GM12878 (cell line): ENCODE measurements around the gene ULK1. TPM values are rescaled to one million over a fixed set of nuclear protein-coding genes. Genes with fewer than 3 reads are reported as not detected.

Experiments
- ATAC-seq: fragments of 200-7000 bp; cut with Tn5 transposase; 3 replicates; pipeline ENCODE4 v1.9.1; 2020; ENCODE audit warnings: mild to moderate bottlenecking, moderate library complexity
- BruUV-seq: library from RNA; stranded (reverse); fragments of 400-500 nt; replicated peaks from 2 replicates; lab custom pipeline; 2021; lab: Mats Ljungman, UMichigan
- CTCF ChIA-PET: fragments of 300-600 bp; sonication (Branson Sonifier 250); formaldehyde crosslinking; extraction: SDS; loops from one replicate; lab custom pipeline; 2021; ENCODE audit warnings: inconsistent platforms; lab: Yijun Ruan, JAX
- POLR2A ChIA-PET: fragments of 350-600 bp; formaldehyde crosslinking; extraction: SDS; loops from one replicate; lab custom pipeline; 2021; ENCODE audit warnings: inconsistent platforms; lab: Charles Lee
- RAD21 ChIA-PET: fragments of 300-600 bp; sonication (Branson Sonifier 250); formaldehyde crosslinking; loops from one replicate; lab custom pipeline; 2023; ENCODE audit warnings: antibody characterized with exemption; ENCODE audit not compliant: unreplicated experiment; lab: Charles Lee
- SMC1A ChIA-PET: fragments of 300-600 bp; sonication (Branson Sonifier 250); formaldehyde crosslinking; loops from one replicate; lab custom pipeline; 2023; ENCODE audit not compliant: unreplicated experiment, uncharacterized antibody; lab: Charles Lee
- DNase-seq: peaks from one replicate; pipeline ENCODE4 v3.0.0-alpha.2; 2011; ENCODE audit warnings: low read depth, low spot score
- FAIRE-seq: peaks from 3 replicates; lab custom pipeline; 2011; peaks lifted over from hg19 to GRCh38; lab: Jason Lieb, UNC
- H2AFZ ChIP-seq: 2 replicates; pipeline ENCODE4 v1.6.0; 2011; ENCODE audit warnings: low read depth, low read length, control low read depth; ENCODE audit not compliant: control insufficient read depth
- H3K27ac ChIP-seq: 2 replicates; pipeline ENCODE4 v1.5.1; 2011; ENCODE audit warnings: control low read depth; ENCODE audit not compliant: control insufficient read depth, insufficient read depth
- H3K27me3 ChIP-seq, 2 experiments: replicated peaks in 1 of 2; 2 replicates each; pipeline versions ENCODE4 v1.6.0 to v1.6.1; 2011; ENCODE audit warnings: low read length in 1 of 2; ENCODE audit not compliant: control insufficient read depth in 2 of 2, insufficient read depth in 2 of 2
- H3K36me3 ChIP-seq, 2 experiments: 2 replicates each; pipeline ENCODE4 v1.5.1; 2011; ENCODE audit warnings: low read length in 1 of 2; ENCODE audit not compliant: control insufficient read depth in 2 of 2, insufficient read depth in 2 of 2
- H3K4me1 ChIP-seq: 2 replicates; pipeline ENCODE4 v1.6.1; 2011; ENCODE audit warnings: mild to moderate bottlenecking, low read length, moderate library complexity, mixed read lengths; ENCODE audit not compliant: control insufficient read depth, insufficient read depth
- H3K4me2 ChIP-seq: 2 replicates; pipeline ENCODE4 v1.6.0; 2011; ENCODE audit warnings: control low read depth; ENCODE audit not compliant: control insufficient read depth, insufficient read depth
- H3K4me3 ChIP-seq: fragments of 200-600 bp; sonication (generic); 2 replicates; pipeline ENCODE4 v1.5.1; 2016
- H3K79me2 ChIP-seq: 2 replicates; pipeline ENCODE4 v1.6.0; 2011; ENCODE audit warnings: low read length; ENCODE audit not compliant: control insufficient read depth, insufficient read depth
- H3K9ac ChIP-seq: 2 replicates; pipeline ENCODE4 v1.8.0; 2011; ENCODE audit warnings: low read length, control low read depth, mixed read lengths; ENCODE audit not compliant: control insufficient read depth, insufficient read depth
- H3K9me3 ChIP-seq: replicated peaks from 3 replicates; pipeline ENCODE4 v1.5.1; 2011; ENCODE audit warnings: mild to moderate bottlenecking, low read length; ENCODE audit not compliant: control insufficient read depth, insufficient read depth
- H4K20me1 ChIP-seq: 2 replicates; pipeline ENCODE4 v1.6.0; 2011; ENCODE audit not compliant: control insufficient read depth, insufficient read depth
- MLLT1 ChIP-seq: fragments of 450-650 bp; IDR thresholded peaks from 2 replicates; pipeline ENCODE4 v1.6.1; 2016; ENCODE audit warnings: mild to moderate bottlenecking
- NBN ChIP-seq: fragments of 450-650 bp; IDR thresholded peaks from 2 replicates; pipeline ENCODE4 v1.6.1; 2016
- POLR2AphosphoS2 ChIP-seq: IDR thresholded peaks from 2 replicates; pipeline ENCODE4 v1.6.1; 2011; ENCODE audit warnings: low read depth, mild to moderate bottlenecking, low read length, improper control_type of control experiment, moderate library complexity
- POLR2AphosphoS5 ChIP-seq: IDR thresholded peaks from 2 replicates; pipeline ENCODE4 v1.6.1; 2011; ENCODE audit warnings: mild to moderate bottlenecking, low read length, inconsistent platforms
- TCF3 ChIP-seq: IDR thresholded peaks from 2 replicates; pipeline ENCODE4 v1.6.1; 2012; ENCODE audit warnings: low read depth, mild to moderate bottlenecking, low read length, borderline replicate concordance; ENCODE audit not compliant: insufficient read depth
- WGBS: methylation state at CpG from one replicate; pipeline ENCODE4 v1.1.6; 2016; ENCODE audit warnings: low lambda C conversion rate; ENCODE audit not compliant: insufficient replicate concordance, insufficient coverage; ENCODE audit errors: missing lambda C conversion rate; 5-methylcytosine and 5-hydroxymethylcytosine counted together
- in situ Hi-C: fragments of 300-500 bp; cut with MboI; formaldehyde crosslinking; loops from 9 replicates; pipeline ENCODE4 v1.14.3; 2018; ENCODE audit warnings: mixed read lengths
- intact Hi-C: fragments of 100-400 bp; cut with micrococcal nuclease; formaldehyde crosslinking; loops from one replicate; pipeline ENCODE4 v1.14.2; 2022; ENCODE audit not compliant: unreplicated experiment
- polyA plus RNA-seq, 11 experiments: library from polyadenylated mRNA; depleted of rRNA in 4 of 11; unstranded in 6 of 11; stranded (reverse) in 5 of 11; fragments of >200 nt; fragmentation: Nextera tagmentation in 4 of 11; fragmentation: Illumina TruSeq in 1 of 11; extraction: Ambion mirVana in 4 of 11; extraction: Trizol in 1 of 11; gene quantifications; 1 replicate in 1 of 11; 2 replicates in 10 of 11; pipeline versions ENCODE4 v1.2.1 to v1.2.3, GENCODE V29; 2011 to 2016; ENCODE audit warnings: inconsistent platforms in 2 of 11, missing spikeins in 2 of 11, low read depth in 1 of 11
- total RNA-seq, 4 experiments: library from RNA; depleted of rRNA in 3 of 4; stranded (reverse); fragments of >200 nt in 3 of 4; fragmentation: Illumina TruSeq in 1 of 4; extraction: Trizol in 1 of 4; gene quantifications; 2 replicates each; pipeline versions ENCODE4 v1.2.1 to v1.2.3, GENCODE V29; 2013 to 2021
- TF ChIP-seq, protein P1 (sequence below): fragments of 450-650 bp; IDR thresholded peaks from 2 replicates; pipeline ENCODE4 v1.6.1; 2014; ENCODE audit warnings: mild to moderate bottlenecking

The ULK1 gene
- total and polyA plus RNA-seq, 10 of the 15 experiments (the other 5 are each of a cell fraction or from before 2014, with no cell fraction given) = 0.13 to 14.1 (median 1.5) TPM

DNA sequence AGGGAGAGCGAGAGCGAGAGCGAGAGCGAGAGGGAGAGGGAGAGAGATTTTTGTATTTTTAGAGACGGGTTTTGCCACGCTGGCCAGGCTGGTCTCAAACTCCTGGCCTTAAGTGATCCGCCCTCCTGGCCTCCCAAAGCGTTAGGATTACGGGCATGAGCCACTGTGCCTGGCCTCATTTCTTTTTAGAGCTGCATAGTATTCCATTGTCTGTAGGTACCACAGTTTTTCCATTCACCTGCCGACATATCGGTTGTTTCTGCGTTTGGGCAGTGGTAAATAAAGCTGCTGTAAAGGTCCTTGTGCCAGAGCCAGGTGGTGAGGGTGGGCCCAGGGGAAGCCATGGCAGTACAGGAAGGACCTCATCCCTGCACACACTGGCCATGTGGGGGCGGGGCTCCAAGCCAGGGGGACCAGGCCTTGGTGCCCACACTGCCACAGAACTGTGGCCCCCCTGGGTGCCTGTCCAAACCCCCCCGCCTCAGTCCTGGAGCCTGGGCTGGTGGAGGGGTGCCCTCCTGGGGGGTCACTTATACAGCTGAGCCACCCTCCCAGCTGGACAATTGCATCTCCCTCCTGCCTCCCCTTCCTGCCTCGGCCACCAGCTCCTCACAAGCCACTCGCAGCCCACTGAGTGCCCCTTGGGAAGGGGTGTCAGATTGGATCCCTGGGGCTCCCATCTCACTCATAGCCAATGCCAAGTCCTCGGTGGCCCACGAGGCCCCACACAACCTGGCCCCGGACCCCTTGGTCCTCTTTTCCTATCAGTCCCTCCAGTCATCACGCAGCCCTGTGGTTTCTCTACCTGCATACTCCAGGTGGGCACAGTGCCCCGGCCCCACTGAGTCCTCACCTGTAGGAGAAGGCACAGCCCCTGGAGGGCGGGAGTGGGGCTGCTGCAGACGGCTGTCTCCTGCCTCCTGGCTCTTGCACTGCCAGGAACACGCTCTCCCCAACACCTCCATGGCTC, 33.0 kb downstream of the ULK1 start (continued):
- TF ChIP-seq, protein P1, sequence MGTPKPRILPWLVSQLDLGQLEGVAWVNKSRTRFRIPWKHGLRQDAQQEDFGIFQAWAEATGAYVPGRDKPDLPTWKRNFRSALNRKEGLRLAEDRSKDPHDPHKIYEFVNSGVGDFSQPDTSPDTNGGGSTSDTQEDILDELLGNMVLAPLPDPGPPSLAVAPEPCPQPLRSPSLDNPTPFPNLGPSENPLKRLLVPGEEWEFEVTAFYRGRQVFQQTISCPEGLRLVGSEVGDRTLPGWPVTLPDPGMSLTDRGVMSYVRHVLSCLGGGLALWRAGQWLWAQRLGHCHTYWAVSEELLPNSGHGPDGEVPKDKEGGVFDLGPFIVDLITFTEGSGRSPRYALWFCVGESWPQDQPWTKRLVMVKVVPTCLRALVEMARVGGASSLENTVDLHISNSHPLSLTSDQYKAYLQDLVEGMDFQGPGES = no peak
- no peak for TF ChIP-seq POLR2AphosphoS2
- no peak for TF ChIP-seq POLR2AphosphoS5

DNA sequence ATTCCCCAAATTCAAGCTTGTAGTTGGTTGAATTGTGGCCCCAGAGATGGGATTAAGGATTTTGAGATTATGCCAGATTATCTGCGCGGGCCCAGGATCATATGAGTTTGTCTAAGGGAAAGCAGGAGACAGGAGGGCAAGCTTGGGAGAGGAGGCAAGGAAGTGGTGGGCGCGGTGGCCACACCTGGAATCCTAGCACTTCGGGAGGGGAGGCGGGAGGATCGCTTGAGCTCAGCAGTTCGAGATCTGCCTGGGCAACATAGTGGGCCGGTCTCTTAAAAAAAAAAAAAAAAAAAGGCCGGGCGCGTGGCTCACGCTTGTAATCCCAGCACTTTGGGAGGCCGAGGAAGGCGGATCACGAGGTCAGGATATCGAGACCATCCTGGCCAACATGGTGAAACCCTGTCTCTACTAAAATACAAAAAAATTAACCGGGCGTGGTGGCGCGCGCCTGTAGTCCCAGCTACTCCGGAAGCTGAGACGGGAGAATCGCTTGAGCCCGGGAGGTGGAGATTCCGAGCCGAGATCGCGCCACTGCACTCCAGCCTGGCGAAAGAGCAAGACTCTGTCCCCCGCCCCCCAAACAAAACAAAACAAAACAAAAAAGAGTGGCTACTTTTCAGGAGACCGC, 33.8 kb downstream of the ULK1 start:
- ATAC-seq = peak; percentile 18
- CTCF ChIA-PET = no interaction called here

More for the DNA sequence above, 33.8 kb downstream of the ULK1 start:
- intact Hi-C loops = loop anchor here (2.0 kb wide), 2 partner anchors 21 to 33 kb away; partner anchors contain the start of genes EP400 and ULK1
- H3K36me3 ChIP-seq = peaks cover 3 to 12% of the 10 kb centered on the region in 2 experiments
- SMC1A ChIA-PET = interaction anchor here (1.0 kb wide), 1 partner anchor 30 kb away, joined by 3 read pairs; no protein-coding TSS in a partner anchor
- in situ Hi-C loops = no loop called here
- TF ChIP-seq NBN (peak; percentile 40; the same call in 1 of the 2 replicates), TCF3 (no peak), MLLT1 (peak; percentile 71)
- WGBS = 27% methylated on average over 32 of the region's 33 CpGs
- no peaks in the 10 kb centered on the region for H3K9me3 ChIP-seq
- peak overlapping the region; percentile 72 for H3K9ac ChIP-seq
- peak overlapping the region; percentile 90 for H2AFZ ChIP-seq
- TSS peak; percentile 83 for BruUV-seq
- peaks cover 20% of the 10 kb centered on the region for H3K79me2 ChIP-seq
- FAIRE-seq (peak; percentile 65), DNase-seq (no peak)
- no peaks in the 10 kb centered on the region for H4K20me1 ChIP-seq
- H3K4me2 ChIP-seq = peak overlapping the region; percentile 59
- peak overlapping the region; percentile 74 for H3K27ac ChIP-seq
- peak overlapping the region; percentile 76; the same call in 1 of the 2 replicates for H3K4me3 ChIP-seq
- RAD21 ChIA-PET = interaction anchor here (0.6 kb wide), 1 partner anchor 1102 kb away, joined by 3 read pairs; no protein-coding TSS in a partner anchor
- H3K4me1 ChIP-seq = peaks cover 15% of the 10 kb centered on the region
- POLR2A ChIA-PET = interaction anchor here (0.6 to 0.7 kb wide), 4 partner anchors 11 to 561 kb away, joined by 3 to 7 read pairs (median 4); no protein-coding TSS in a partner anchor
- no peaks in the 10 kb centered on the region for H3K27me3 ChIP-seq
